GM18867 (cell line): ENCODE measurements around the gene TMEM223.
"Not testable (repeated sequence)": the region's sequence is repeated elsewhere in the genome, so short reads cannot be mapped to it uniquely, and the experiment has no call there.

Experiments
- ATAC-seq: cut with Tn5 transposase; IDR thresholded peaks from one replicate; pipeline ENCODE4 v1.9.1; 2021; ENCODE audit warnings: mild to moderate bottlenecking, moderate library complexity; ENCODE audit not compliant: unreplicated experiment

Gene TMEM223

GRCh38 chr11:62791501-62792201 lies at the start of gene TMEM223:
TMEM223 (minus strand) TSS chr11:62792006; CDS start chr11:62791994, 12 bp downstream.
- peak; percentile 76 for ATAC-seq

- peak; percentile 14 for ATAC-seq
Observed at GRCh38 chr11:62840721-62841360, 49.0 kb upstream of the TMEM223 start.

- peak; percentile 53 for ATAC-seq
Observed at GRCh38 chr11:62839050-62839945, 47.5 kb upstream of the TMEM223 start, which contains the start of gene WDR74. WDR74 (minus strand) TSS chr11:62839590; CDS start chr11:62839570, 20 bp downstream.

- ATAC-seq, result no peak
Observed at GRCh38 chr11:62835336-62835735, 43.5 kb upstream of the TMEM223 start.

GRCh38 chr11:62832336-62833234 lies 40.8 kb upstream of the TMEM223 start, which contains the start of gene TEX54:
TEX54 (minus strand) TSS chr11:62832841.
- ATAC-seq, result peak; percentile 21

GRCh38 chr11:62831520-62832335 lies 39.9 kb upstream of the TMEM223 start, which contains the start of gene STX5:
STX5 (minus strand) TSS chr11:62832051; CDS start chr11:62831243, 808 bp downstream.
- peak; percentile 87 for ATAC-seq

- ATAC-seq, result no peak
Observed at GRCh38 chr11:62830904-62831519, 39.2 kb upstream of the TMEM223 start.

GRCh38 chr11:62828130-62828529 lies 36.3 kb upstream of the TMEM223 start:
- not testable (repeated sequence) for ATAC-seq

- ATAC-seq, result no peak
Observed at GRCh38 chr11:62823677-62824076, 31.9 kb upstream of the TMEM223 start.

- ATAC-seq, result no peak
Observed at GRCh38 chr11:62817129-62817528, 25.3 kb upstream of the TMEM223 start.

- no peak for ATAC-seq
Observed at GRCh38 chr11:62816557-62816956, 24.8 kb upstream of the TMEM223 start.

GRCh38 chr11:62811659-62812058 lies 19.9 kb upstream of the TMEM223 start:
- no peak for ATAC-seq

GRCh38 chr11:62810748-62811147 lies 18.9 kb upstream of the TMEM223 start:
- no peak for ATAC-seq

- no peak for ATAC-seq
Observed at GRCh38 chr11:62806611-62807121, 14.9 kb upstream of the TMEM223 start.

GRCh38 chr11:62805961-62806441 lies 14.2 kb upstream of the TMEM223 start:
- ATAC-seq, result no peak

- ATAC-seq, result peak; percentile 81
Observed at GRCh38 chr11:62805076-62805892, 13.5 kb upstream of the TMEM223 start, which contains the start of gene NXF1. NXF1 (minus strand) TSS chr11:62805440; CDS start chr11:62805356, 84 bp downstream.

- no peak for ATAC-seq
Observed at GRCh38 chr11:62804310-62805075, 12.7 kb upstream of the TMEM223 start.
